GM21786 (cell line): Measurements from ENCODE around the gene RIPK4.

ENCODE experiments used
- ATAC-seq: cut with Tn5 transposase; IDR thresholded peaks from one replicate; pipeline ENCODE4 v1.9.1; 2021; ENCODE audit not compliant: unreplicated experiment

The RIPK4 gene

DNA sequence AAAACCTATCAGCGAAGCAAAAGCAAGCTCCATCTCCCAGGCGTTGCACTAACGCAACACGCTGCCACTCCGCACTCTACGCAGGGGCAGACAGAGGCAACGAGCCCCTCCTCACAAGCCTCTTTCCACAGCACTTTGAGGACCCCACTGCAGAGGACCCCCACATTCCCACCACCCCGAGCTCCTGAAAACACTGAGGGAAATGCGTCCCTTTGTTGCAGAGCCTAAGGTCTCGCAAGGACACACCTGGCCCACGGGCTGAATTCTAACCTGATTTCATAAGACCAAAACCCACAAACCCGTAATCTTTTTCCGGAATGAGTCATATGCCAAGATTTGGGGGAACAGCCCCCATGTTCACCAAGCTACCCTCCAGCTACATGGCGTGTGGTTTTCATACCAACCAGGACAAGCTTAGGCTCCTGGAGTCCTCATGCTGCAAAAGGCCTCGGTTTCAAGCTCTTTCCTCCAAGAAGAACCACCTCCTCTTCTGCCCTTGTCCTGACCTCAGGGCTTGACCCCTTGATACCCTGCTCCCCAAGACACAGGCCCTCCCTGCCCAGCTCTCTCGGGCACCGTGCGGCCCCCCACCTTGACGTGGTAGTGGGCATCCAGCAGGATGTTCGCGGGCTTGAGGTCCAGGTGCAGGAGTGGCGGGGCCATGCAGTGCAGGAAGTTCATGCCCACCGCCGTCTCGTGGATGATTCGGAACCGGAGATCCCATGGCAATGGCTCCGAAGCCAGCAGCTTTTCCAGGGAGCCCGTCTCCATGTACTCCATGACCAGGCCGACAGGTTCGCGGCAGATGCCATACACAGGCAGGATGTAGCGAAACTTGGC, 10.7 kb downstream of the RIPK4 start:
- ATAC-seq, result no peak

DNA sequence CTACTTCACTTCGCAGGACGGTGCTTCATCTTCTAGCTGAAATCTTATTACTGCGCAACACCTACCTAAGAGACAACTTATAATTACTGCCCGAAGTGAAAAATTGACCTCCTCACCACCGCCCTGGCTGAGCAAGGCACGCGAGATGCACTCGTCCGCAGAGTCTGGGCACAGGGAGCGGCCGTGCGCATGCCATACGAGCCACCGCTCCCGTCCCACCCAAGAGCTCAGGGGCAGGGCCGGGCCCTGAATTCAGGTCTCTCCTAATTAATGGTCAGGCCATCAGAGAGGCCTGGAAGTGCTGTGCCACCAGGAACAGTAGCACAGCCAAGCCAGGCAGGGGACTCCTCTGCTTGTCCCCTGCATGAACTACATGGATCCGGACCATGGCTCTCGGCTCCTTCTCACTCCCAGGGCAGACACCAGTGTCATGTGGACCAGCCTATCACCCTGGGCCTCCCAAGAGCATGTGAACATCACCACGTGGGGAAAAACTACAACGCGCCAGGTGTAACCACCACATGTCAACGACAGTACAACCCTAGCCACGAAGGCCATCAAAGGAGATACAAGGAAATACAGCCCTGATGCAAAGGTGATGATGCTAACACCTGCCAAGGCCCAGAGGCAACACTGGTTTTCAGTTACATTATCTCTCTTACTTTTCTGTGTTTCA, 11.5 kb downstream of the RIPK4 start:
- ATAC-seq, result no peak

DNA sequence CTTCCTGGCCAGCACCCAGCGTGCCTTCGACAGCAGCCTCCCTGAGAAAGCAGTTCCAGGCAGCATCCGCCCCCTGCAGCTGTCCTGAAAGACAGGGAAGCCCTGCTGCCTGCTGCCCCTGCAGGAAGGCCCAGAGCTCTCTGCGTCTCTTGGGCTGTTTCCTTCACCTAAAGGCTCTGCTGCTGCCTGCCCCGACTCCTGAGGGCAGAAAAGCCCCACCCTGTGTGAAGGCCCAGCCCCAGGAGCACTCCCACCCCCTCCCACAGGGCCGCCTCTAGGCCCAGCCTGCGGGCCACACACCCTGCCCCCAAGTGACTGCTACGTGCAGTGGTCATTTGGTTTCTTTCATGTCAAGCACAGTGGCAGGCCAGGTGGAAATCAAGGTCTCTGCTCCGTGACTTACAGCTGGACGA, 12.4 kb downstream of the RIPK4 start:
- no peak for ATAC-seq

DNA sequence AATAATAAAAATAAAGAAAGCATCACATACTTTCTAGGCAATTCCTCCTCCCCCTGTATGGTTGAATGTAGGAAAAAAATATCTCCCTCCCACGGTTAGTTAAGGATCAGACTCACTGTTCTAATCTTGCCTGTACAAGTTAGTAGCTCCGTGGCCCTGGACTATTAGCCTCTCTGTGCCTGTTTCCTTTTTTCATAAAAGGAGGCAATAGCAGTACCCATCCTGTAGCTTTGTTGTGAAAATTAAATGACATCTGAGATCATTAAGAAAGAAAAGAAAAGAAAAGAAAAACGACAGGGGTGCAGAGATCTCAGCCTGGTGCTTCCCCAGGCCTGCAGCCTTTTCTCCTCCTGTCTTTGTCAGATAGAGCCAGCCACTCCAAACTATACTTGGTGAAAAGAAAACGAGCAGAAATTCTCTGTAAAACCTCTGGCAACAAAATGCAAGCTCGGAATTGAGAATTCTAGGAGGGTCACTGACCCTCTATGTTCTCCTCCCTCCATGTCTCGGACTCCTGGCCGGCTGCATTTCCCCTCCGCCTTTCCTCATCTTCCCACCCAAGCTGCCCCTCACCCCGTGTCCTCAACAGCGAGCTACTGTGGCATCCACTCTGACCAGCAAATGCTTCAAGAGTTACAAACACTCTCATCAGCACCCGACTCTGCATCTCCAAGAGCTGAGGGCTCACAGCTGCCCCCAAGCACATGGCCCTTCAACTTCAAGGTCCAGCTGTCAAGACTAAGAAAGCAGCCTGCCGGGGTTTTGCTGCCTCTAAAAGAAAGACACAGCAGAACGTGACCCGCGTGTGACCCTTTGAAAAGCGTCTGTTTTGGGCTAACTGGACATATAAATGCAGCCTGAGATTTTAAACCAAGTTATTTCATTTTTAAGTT, 13.6 kb downstream of the RIPK4 start:
- ATAC-seq, result no peak

DNA sequence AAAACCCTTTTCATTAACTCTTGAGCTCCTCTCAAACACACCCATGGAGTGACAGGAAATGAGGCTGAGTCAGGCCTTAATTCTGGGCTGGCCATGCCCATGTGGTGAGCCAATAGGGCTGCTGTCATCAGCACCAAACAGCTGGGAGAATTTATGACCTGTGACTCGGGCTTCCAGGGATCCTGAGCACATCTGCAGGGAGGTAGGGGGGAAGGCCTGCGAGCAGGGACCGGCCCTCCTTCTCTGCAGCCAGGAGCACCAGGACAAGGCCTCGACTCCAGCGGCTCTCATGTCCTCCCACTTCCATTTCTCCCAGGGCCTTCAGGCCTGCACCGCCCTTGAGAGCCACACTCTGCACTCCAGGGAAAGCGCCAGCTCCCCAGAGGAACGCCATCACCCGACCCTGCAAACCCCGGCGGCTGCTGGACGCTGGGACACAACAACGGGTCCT, 14.6 kb downstream of the RIPK4 start:
- ATAC-seq, result no peak

DNA sequence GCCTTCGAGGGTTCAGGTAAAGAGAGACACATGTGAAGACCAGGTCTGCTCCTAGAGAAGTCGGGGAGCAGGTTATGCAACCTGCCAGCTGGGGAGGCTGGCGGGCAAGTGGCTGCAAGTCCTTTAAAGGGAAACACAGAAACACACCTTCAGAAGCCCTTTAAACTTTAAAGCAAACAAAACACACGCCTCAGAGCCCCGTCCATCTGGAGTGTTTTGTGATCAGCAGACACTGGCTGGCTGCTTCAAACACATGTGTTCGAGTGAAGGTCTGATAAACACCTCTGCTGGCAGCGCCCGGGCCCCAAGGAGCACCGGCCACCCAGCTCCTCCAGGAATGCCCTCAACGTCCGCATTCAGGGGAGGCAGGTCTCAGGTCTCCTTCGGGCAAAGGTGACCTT, 15.2 kb downstream of the RIPK4 start:
- no peak for ATAC-seq

DNA sequence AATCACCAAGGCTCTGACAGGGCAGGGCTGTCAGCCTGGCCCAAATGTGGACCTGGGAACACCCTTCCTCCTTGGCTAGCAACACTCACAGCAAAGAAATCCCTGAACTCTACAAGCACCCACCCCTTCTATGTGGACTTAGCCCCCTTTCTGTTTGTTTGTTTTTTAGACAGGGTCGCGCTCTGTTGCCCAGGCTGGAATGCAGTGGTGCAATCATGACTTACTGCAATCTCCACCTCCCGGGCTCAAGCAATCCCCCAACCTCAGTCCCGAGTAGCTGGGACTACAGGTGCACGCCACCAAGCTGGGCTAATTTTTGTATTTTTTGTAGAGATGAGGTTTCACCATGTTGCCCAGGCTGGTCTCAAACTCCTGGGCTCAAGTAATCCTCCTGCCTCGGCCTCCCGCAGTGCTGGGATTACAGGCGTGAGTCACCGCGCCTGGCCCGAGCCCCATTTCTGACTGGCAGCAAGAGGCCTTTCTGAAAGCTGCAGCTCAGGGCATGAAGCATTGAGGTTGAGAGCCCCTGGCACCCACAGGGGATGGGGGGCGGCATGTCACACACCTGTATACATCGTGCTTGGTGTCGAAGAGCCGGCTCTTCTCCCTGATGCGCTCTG, 16.2 kb downstream of the RIPK4 start:
- ATAC-seq, result no peak

DNA sequence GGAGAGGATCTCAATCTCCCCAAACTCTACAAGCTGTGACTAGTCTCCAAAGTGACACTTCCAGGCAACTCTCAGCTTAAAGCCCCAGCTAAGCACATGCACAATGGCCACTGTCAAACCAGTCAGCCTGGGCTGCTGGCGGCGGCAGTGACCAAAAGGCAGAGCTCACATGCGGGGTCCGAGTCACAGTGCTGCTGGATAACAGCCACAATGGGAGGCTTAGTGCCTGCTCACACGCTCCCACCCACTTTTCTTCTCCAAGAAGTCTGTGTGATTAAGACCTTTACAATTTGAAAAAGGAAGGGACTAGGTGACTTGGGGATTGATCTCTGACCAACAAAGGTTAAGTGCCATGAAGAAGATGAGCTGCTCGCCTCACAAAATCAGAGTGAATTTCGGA, 16.8 kb downstream of the RIPK4 start:
- no peak for ATAC-seq

DNA sequence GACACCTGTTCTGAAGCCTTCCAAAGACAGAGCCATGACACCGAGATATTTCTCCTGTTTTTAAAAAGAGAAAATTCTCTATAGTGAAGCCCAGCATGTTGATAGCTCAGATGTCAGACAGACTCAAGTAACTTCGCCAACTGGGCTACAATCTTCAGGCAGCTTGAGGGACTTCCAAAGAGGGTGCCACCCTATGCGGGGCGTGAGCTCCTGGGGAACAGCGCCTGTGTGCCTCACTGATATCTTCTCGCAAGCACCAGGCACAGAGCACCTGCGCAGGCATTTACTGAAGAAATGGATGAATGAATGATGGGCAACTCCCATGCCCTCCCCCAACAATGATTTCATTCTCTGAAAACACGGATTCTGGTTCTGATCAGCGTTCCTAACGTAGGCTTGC, 17.6 kb downstream of the RIPK4 start:
- ATAC-seq, result no peak

DNA sequence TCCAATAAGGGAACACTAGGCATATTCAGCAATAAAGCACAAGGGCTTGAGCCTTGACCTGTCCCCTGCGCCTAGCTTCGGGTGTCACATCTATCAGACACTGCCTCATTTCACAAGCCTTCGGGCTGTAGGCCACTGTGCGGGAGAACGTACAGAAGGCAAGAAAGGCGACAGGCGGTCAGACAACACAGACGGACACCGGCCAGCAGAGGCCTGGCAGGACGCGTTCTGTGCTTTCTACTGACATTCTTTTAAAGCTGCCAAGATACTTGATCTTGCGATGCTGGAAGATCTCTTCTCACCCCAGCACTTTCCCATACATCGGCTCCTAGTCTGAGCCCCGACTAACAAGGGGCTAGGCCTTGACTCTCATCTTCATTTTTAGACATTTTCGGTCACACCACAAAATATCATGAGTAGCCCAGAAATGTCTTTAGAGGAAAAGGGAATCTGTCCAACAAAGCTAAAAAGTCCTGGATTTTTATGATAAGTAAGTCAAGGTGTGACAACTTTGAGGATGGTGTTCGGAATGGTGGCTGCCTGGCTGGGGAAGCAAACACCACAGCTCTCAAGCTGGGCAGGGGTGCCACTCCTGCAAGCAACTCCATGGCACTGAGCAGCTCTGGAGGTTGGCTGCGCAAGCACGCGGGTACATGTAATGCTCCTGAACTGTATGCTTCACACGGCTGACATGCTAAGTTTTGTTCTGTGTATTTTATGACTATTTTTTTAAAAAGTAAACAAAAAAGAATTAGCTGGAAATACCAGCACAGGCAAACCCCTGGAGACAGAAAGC, 18.7 kb downstream of the RIPK4 start:
- no peak for ATAC-seq

DNA sequence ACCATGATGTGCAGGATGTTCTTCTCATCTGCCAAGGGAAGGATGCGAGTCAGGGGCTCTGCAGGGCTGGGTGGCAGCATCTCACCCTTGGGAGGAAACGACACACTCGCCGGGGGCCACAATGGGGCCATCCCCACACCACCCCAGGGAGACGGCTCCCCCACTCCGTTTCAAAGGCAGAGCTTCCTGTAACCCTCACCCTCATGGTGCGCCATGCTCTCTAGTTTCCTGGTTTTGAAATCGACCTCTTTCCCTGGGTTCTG, 20.2 kb downstream of the RIPK4 start:
- no peak for ATAC-seq

DNA sequence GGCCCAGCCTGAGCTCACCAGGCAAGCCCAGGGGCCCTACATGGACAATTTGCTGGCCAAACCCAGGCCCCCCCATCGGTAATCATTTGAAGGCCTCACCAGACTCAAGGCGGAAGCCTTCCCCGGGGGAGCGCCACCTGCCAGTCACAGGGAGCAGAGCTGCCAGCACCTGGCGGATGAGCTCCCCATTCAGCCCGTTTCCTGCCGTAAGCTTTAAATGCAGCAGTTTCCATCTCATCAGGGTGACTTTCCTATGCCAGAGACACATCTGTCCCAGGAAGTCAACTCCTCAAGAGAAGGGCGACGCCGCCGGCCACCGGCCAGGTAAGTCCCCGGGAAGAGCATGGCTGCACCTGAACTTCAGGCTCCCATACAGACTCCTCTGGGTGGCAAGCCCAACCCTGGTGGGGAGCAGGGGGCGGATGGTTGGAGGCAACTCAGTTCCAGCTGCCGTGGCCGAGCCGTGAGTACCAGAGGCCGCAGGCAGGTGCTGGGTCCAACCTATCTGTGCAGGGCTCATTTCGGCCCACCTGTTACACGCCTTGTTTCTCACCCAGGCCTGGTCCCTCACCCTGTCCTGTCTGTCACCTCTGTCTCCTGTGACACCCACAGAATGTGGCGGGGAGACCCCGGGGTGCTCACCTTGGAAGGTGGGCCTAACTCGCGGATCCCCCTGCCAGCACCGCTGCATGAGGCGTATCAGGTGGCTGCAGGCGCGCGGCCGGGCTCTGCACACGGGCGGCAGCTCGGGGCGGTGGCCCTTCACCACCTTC, 20.7 kb downstream of the RIPK4 start:
- ATAC-seq, result no peak

DNA sequence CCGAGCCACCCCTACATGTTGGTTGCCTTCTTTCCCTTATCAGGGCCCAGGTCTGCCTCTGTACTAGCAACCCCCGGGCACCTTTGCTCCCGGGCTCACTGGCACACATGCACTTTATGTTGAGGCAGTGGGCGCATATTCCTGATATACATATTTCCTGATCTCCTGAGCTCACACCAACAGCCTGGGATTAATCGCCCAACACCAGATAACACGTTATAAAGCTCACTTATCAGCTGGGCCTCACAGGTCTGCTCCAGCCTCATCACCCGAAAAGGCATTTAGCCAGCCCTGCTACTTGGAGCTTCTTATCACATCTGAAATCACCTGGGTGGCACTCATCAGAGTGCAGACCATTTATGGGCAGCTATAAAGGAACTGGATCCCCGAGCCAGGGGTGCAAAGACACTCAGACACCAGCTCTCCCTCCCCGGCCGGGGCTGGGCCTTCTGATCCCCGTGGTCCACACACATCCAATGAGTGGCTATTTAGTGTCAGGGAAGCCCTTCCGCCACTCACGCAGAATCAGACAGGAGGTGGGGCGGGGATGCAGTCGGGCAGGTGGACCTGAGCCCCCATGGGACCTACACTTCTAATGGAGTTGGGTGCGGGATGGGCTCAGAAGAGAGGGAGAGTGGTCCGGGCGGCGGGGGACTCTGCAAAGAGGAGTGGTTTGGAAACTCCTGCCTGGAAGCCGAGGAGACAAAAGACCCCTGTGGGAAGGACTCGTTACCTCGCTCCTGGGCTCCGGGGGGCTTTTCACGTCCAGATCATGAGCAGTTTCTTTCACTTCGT, 21.6 kb downstream of the RIPK4 start:
- ATAC-seq, result no peak

DNA sequence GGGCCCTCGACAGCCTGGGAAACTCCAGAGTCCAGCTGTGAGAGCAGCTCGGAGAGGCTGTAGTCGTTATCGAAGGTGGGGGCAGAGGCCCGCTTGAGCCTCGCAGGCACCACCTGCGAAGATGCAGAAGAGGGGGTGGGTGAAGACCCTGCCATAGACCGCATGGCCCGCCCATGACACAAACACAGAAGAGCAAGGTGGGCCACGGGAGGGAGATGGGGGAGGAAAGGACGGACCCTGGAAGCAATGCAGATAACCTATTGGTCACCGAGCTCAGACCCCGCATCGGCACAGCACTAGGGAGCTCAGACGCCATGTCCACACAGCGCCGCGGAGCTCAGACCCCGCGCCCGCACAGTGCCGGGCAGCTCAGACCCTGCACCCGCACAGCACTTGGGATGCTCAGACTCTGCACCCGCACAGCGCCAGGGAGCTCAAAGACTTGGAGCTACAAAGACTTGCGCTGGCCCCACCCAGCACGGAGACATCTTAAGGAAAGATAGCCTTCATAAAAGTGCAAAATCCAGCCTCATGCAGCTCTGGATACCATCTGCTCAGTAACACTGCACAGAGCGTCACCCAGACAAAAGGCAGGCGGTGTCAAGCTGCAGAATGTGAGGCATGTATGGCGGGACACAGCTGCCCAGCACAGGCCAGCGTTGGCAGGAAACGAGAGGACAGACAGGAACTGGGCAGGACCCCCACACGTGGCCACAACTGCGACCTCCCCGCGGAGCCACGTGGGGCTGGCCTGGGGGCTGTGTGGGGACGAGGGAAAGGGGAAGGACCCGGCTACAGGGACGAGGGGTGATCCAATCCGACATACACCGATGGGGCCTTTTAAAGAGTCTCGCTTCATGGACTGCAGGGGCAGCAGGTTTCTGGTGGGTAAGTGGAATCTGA, 22.6 kb downstream of the RIPK4 start:
- no peak for ATAC-seq

DNA sequence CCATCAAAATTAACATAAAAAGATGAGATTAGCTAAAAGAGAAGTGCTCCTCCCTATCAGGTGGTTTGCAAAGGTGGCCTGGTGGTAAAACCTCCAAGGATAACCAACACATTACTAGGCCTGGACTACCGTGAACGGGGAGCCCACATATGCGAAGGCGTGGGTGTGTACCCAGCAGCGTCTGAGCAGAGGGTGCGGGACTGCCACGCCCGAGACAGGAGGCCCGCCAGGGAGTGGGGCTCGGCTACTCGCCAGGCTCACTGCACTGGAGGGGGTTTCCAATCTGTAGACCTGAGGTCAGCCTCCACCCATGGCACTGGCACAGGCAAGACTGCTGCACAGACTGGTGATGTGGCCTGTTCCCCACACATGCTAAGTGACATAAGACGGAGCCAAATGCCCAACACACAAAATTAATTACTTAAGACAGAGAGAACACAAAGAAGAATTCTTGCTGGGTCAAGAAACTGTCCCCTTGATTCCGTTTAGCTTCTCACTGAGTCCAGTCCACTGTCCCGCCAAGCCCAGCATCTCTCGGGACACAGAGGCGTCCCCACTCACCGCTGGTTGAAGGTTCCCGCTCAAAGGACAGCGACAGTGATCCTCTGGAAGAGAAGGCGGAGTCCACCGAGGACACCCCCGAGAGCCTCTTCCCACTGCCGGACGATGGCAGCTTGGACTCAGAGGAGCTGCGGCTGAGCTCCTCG, 23.4 kb downstream of the RIPK4 start:
- ATAC-seq, result no peak

DNA sequence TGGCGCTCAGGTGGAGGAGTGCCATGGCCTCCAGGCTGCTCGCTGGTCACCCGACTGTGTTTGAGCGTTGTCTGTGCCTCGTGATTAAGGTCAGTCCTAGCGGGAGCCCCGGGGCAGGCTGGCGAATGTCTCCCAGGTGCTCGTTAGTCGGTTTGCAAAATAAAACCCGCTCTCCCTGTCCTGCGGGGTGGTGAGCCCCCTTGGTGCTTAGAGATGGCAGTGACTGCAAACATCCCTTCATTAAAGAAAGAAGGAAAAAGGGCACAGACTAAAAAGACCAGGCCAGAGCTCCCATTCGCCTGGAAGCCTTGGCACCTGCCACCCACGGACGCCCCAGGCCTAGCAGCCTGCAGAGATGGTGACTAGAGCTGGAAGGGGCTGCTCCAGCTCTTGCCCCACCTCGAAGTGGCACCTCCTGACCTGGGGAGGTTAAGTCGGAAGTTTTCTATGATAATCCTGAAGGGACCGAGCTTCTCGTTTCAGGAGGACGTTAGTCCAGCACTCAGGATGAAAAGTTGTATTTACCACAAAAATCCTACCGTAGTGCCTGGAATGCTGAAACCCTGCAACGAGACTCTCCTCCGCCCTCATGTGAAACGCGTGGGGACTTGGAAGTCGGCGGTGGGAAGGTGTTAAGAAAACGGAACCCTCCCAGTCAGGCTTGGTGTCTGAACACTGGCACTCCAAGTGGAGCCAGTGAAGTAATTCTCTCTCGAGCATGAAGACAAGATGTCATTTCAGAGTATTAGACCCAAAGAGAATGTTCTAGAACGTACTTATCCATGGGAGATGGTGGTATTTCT, 24.6 kb downstream of the RIPK4 start:
- no peak for ATAC-seq
